Measurements from ENCODE around the gene RNH1.

RNH1 gene

DNA sequence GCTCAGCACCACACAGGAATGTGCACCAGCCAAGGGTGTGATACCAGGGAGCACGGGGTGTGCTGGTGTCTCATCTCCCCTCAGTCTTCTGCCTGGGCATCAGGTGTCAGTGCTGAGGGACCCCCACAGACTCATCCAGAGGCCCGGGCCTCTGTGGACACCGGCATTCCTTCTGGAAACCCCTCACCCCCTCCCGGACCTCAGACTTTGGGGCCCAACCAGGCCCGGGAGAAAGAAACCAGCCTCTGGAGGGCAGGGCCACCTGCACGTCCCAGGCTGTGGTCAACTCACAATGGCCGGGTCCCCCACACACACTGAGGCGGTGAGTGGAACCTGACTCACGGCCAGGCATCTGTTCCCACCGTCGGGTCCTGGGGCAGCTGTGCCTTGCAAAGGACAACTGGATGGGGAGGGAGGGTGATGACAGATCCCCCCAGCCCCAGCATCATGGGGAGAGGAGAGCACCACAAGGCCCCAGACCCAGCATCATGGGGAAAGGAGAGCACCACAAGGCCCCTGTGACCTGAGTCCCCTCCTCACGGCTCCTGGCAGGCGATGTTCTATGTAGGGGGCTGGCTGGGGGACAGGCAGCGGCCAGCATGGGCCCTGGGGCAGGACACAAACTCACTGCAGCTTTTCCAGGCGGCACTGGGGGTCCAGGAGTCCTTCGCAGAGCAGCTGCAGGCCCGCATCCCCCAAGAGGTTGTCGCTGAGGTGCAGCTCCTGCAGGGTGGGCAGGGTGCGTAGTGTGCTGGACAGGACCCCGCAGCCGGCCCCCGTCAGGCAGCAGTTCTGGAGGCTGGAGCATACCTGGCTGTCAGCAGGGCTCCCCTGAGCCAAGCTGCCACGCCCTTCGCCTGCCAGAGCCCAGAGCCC is 7.6 kb downstream of the RNH1 start:
- no peak for DNase-seq (ENCODE audit: low read depth)

DNA sequence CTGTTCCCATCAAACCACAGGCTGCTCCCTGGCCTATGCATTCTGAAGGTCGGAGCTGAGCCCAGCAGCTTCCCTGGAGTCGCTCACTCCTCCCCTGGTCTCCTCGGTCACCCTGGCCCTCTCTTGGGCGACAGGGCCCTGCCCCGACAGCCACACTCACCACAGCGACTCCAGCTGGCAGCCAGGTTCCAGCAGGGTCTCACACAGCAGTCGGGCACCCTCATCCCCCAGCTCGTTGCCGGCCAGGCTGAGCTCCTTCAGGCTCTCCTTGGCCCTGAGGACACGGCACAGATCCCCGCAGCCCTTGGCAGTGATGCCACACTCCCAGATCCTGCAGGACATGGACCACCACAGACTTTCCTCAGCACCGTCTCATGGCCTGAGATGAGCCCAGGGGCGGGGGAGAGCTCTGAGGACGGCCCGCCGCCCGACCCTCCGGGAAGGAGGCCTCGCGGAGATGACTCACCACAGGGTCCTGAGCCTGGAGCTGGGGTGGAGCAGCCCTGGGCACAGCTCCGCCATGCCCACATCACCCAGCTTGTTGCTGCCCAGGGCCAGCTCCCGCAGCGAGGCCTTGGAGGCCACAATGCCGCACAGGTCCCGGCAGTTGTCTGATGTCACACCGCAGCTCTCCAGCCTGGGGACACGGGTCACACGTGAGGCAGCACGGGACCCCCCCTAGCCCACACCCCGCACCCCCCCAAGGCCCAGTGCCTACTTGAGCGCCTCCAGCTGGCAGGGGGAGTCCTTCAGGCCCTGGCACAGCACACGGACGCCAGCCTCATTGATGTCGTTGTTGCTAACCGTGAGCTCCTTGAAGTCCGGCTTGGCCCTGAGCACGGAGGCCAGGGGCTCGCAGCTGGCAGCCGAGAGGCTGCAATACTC is 8.5 kb downstream of the RNH1 start:
- DNase-seq (ENCODE audit: low read depth), result no peak

- no peak for DNase-seq (ENCODE audit: low read depth)
Measured at GRCh38 chr11:497565-498296, 9.3 kb downstream of the RNH1 start.

DNA sequence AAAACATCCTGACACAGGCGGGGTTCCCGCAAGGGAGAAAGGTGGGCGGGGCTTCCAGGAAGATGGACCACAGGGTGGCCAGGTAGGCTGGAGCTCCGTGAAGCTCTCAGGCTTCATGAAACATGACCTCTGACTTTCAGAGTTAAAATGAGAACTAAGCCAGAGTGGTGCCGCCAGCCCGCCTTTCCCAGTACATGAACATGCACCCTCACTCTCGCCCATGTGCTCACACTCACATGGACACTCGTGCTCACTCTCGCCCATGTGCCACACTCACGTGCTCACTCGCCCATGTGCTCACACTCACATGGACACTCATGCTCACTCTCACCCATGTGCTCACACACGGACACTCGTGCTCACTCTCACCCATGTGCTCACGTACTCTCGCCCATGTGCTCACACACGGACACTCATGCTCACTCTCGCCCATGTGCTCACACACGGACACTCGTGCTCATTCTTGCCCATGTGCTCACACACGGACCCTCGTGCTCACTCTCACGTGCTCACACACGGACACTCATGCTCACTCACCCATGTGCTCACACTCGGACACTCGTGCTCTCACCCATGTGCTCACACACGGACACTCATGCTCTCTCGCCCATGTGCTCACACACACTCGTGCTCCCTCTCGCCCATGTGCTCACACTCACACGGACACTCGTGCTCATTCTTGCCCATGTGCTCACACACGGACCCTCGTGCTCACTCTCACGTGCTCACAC is 10.0 kb downstream of the RNH1 start:
- DNase-seq (ENCODE audit: low read depth), result no peak

DNA sequence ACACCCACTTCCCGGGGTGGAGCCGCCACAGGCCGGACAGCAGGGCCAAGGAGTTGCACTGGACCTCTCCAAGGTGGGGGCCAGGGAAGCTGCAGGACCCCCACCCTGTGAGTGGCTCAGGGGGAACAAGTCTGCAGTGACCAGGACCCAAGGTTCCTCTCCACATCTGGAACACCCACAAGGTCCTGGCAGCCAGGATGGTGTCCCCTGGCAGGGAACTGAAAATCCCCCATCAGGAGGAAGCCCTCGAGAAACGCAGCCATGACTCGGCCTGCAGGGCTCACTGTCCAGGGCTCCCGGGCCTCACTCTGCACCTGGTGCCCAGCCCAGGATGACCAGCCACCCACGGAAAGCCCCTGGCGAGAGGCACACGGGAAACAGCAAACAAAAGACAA is 11.5 kb downstream of the RNH1 start:
- DNase-seq (ENCODE audit: low read depth), result no peak

- no peak for DNase-seq (ENCODE audit: low read depth)
Measured at GRCh38 chr11:494761-495536, 12.1 kb downstream of the RNH1 start.

DNA sequence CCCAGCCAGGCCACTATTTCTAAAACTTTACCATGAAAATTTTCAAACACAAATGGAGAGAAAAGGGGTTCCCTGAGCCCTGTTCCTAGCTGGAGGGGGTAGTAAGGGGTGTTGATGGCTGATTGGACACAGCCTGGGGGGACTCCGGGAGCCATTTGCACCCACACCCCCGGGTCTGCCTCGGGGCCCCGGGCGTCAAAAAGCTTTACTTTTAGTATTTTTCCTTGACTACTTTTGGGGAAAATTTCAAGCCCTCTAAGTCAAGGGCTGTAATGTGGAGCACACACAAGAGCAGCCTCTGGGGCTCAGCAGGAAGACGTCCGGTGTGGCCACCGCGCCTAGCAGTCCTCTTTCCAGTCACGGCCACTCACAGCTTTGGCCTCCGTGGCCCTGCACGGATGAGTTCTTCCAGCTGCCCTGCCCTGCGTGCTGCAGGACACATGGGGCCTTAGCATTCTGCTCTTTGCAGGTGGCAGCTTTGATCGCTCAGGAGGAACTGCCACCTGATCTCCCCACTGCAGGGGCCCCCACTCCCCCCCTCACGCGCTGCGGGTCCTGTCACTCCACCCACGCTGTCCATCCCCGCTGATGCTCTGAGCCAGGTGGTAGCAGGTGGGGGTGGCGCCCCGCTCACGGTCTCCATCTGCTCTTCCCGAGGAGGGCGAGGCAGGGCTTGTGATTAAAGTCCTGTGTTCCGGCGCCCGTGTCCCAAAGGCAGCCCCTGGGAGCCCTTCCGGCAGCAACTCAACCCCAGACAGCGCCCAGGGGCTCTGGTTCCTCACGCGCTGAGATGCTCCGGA is 14.4 kb downstream of the RNH1 start:
- DNase-seq (ENCODE audit: low read depth), result no peak

- no peak for DNase-seq (ENCODE audit: low read depth)
Measured at GRCh38 chr11:491358-491757, 15.7 kb downstream of the RNH1 start.

DNA sequence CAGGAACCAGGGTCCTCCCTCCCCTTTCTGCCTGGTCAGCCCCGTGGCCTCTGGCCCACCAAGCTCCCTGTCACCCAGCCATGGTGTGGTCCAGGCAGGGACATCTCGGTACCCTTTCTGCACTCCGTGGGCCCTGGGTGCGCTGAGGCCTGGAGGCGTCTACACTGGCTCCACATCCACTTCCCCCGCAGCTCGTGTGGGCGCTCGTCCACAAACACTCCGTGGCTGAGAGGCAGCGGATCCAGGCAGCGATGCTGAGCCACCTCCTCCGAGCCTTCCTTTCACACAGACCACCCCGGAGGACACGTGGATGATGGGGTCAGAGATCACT is 16.1 kb downstream of the RNH1 start:
- DNase-seq (ENCODE audit: low read depth), result no peak

DNA sequence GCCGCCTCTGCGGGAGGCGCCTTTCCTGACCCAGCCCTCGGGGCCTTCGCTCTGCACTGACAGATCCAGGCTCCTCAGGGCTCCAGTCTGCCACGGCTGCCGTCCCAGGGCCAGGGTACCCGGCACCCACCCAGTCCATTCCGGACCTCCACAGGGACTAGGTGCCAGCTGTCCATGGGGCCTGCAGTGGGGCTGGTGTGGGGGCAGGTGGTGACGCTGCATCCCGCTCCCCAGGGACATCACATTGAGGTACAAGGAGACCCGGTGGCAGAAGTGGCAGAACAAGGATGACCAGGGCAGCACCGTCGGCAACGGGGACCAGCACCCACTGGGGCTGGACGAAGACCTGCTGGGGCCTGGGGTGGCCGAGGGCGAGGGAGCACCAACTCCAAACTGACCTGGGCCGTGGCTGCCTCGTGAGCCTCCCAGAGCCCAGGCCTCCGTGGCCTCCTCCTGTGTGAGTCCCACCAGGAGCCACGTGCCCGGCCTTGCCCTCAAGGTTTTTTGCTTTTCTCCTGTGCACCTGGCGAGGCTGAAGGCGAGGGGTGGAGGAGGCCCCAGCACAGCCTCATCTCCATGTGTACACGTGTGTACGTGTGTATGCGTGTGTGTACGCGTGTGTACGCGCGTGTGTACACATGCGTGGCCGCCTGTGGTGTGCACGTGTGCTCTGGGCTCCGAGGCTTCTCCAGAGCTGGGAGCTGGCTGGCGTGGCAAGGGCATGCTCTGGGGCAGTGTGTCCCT is 16.7 kb downstream of the RNH1 start:
- no peak for DNase-seq (ENCODE audit: low read depth)

GRCh38 chr11:489610-490185 is 17.3 kb downstream of the RNH1 start:
- no peak for DNase-seq (ENCODE audit: low read depth)

GRCh38 chr11:488992-489391 is 18.1 kb downstream of the RNH1 start:
- DNase-seq (ENCODE audit: low read depth), result no peak

GRCh38 chr11:488579-488978 is 18.5 kb downstream of the RNH1 start:
- no peak for DNase-seq (ENCODE audit: low read depth)

DNA sequence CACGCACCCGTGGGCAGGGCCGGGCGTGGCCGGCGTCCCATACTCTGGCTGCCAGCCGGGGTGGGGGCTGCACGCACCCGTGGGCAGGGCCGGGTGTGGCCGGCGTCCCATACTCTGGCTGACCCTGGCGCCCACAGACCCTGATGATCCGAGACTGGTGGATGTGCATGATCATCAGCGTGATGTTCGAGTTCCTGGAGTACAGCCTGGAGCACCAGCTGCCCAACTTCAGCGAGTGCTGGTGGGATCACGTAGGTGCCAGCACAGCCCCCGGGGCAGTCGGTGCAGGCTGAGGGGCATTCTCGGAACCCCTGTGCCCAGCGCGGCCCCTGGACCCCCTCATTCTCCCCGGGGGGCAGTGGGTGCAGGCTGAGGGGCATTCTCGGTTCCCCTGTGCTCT is 19.0 kb downstream of the RNH1 start:
- DNase-seq (ENCODE audit: low read depth), result no peak

- no peak for DNase-seq (ENCODE audit: low read depth)
Measured at GRCh38 chr11:487571-488021, 19.4 kb downstream of the RNH1 start.

- DNase-seq (ENCODE audit: low read depth), result no peak
Measured at GRCh38 chr11:486189-486588, 20.9 kb downstream of the RNH1 start.

DNA sequence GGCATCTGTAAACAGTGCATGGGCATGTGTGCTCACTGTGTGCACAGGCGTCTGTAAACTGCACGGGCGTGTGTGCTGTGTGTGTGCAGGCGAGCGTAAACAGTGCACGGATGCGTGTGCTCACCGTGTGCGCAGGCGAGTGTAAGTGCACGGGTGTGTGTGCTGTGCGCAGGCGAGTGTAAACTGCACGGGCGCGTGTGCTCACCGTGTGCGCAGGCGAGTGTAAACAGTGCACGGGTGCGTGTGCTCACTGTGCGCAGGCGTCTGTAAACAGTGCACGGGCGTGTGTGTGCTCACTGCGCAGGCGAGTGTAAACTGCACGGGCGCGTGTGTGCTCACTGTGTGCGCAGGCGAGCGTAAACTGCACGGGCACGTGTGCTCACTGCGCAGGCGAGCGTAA is 22.4 kb downstream of the RNH1 start:
- DNase-seq (ENCODE audit: low read depth), result no peak

DNA sequence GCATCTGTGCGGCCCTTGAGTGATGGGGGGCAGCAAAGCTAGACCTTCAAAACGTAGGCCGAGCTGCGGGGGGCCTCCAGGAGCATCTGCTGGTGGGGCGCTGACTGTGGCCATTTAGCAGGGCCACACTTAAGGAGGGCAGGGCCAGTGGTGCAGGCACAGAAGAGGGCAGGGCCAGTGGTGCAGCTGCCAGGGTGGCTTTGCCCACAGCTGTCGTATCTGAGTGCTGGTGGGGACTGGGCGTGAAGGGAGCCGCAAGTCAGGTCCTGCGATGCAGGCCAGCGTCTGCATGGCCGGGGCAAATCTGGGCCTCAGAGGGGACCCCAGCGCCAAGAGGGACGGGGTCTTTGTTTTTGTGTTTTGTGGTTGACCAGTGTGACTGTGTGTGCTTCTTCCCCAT is 27.7 kb downstream of the RNH1 start:
- no peak for DNase-seq (ENCODE audit: low read depth)

GRCh38 chr11:477052-477715 is 29.9 kb downstream of the RNH1 start:
- no peak for DNase-seq (ENCODE audit: low read depth)
